PFSK-1 (cell line): ENCODE data around the gene TLE4.

ENCODE experiments used
- FOXP2 ChIP-seq: optimal IDR thresholded peaks from 2 replicates; pipeline ENCODE3; 2011; ENCODE audit warnings: borderline replicate concordance, control low read depth, inconsistent platforms; ENCODE audit not compliant: insufficient read depth; ENCODE audit errors: extremely low read length, extremely low read depth
- POLR2AphosphoS5 ChIP-seq: IDR thresholded peaks from 2 replicates; pipeline ENCODE4 v1.6.1; 2012; ENCODE audit warnings: low read depth, mild to moderate bottlenecking, control low read depth, low read length, moderate library complexity
- REST ChIP-seq, 2 experiments: IDR thresholded peaks; 2 replicates each; pipeline versions ENCODE4 v1.6.1 to v1.8.0; 2011 to 2012; ENCODE audit warnings: low read depth in 2 of 2, low read length in 2 of 2, control low read depth in 1 of 2, inconsistent platforms in 1 of 2, mild to moderate bottlenecking in 1 of 2, moderate library complexity in 1 of 2; ENCODE audit not compliant: insufficient read depth in 1 of 2
- SIN3A ChIP-seq: IDR thresholded peaks from 2 replicates; pipeline ENCODE4 v1.6.1; 2012; ENCODE audit warnings: mild to moderate bottlenecking, low read length, moderate library complexity, borderline replicate concordance; ENCODE audit not compliant: insufficient read depth
- TAF1 ChIP-seq: IDR thresholded peaks from 2 replicates; pipeline ENCODE4 v1.6.1; 2012; ENCODE audit warnings: low read length, control low read depth, borderline replicate concordance; ENCODE audit not compliant: insufficient read depth

The TLE4 gene

GRCh38 chr9:79663300-79663699 is 91.5 kb downstream of the TLE4 start:
- TF ChIP-seq SIN3A, result no peak
- no peak for TF ChIP-seq REST (IDR thresholded peaks at IDR 0.05; ENCODE audit: insufficient read depth in 1 of 2, low read depth in 2 of 2, low read length in 2 of 2)
- TF ChIP-seq TAF1, result no peak
- TF ChIP-seq FOXP2, result no peak
- no peak for TF ChIP-seq POLR2AphosphoS5

- TF ChIP-seq POLR2AphosphoS5, result no peak
- no peak for TF ChIP-seq TAF1
- no peak for TF ChIP-seq SIN3A
- no peak for TF ChIP-seq REST (IDR thresholded peaks at IDR 0.05; ENCODE audit: insufficient read depth in 1 of 2, low read depth in 2 of 2, low read length in 2 of 2)
- TF ChIP-seq FOXP2, result no peak
Observed at GRCh38 chr9:79663878-79664277, 92.1 kb downstream of the TLE4 start.

DNA sequence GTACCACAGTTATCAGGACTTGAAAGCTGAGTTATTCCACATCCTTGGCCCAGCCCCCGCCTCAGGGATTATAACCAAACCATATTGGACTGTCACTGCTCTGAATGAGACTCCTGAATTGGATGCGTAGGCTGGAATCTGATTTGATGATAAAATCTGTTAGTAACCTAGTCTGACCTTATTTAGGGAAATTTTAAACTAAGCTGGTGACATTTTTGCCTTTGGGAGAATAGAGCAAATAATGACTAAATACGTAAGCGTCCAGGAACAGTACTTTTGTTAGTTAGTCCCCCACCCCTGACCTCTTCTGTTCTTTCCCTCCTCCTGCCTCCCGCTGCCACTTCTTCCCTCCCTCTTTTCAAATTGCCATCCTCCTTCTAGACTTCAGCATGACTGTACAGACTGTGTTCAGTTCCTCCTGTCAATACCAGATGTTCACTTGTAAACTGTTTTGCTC is 92.6 kb downstream of the TLE4 start:
- TF ChIP-seq TAF1 (no peak), SIN3A (0 out of 2 replicates have a peak, but pooled peaks have one; percentile 30)

DNA sequence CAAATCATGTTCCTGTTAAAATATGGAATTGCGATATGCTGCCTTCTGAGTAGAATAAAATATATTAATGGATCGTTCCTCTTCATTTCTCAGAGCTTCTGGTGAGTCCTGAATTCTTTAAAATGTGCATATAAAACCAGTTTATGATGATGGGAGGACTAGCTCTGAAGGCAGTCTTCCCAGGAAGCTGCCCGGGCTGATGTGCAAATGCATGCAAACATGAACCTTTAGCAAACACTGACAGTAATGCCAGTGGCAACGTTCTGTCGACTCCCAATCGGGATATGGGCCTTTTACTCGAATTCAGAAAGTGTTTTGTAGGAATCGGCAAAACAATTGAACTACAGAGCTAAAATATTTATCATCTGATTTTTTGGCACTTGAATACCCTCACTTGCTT is 93.6 kb downstream of the TLE4 start:
- no peak for TF ChIP-seq REST (IDR thresholded peaks at IDR 0.05; ENCODE audit: insufficient read depth in 1 of 2, low read depth in 2 of 2, low read length in 2 of 2)
- TF ChIP-seq POLR2AphosphoS5, result no peak
- no peak for TF ChIP-seq FOXP2
- TF ChIP-seq TAF1, result no peak
- no peak for TF ChIP-seq SIN3A

DNA sequence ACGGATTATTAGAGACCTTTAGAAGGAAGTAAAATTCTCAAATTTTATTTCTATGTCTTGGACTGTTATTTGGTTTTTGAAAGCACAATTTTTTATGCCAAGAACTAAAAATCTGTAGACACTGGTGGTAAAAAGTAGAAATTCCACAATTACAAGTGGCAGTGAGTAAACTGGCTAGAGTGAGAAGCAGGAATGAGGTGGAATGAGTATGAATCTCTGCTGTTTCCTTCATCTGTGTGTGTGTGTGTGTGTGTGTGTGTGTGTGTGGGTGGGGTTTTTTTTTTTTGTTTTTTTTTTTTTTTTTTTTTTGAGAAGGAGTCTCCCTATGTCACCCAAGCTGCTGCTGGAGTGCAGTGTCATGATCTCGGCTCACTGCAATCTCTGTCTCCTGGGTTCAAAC is 94.2 kb downstream of the TLE4 start:
- TF ChIP-seq POLR2AphosphoS5, result no peak
- no peak for TF ChIP-seq SIN3A
- no peak for TF ChIP-seq TAF1
- no peak for TF ChIP-seq FOXP2
- TF ChIP-seq REST (IDR thresholded peaks at IDR 0.05; ENCODE audit: insufficient read depth in 1 of 2, low read depth in 2 of 2, low read length in 2 of 2), result no peak
